ENCODE measurements around the gene SLC9A5.

The SLC9A5 gene

DNA sequence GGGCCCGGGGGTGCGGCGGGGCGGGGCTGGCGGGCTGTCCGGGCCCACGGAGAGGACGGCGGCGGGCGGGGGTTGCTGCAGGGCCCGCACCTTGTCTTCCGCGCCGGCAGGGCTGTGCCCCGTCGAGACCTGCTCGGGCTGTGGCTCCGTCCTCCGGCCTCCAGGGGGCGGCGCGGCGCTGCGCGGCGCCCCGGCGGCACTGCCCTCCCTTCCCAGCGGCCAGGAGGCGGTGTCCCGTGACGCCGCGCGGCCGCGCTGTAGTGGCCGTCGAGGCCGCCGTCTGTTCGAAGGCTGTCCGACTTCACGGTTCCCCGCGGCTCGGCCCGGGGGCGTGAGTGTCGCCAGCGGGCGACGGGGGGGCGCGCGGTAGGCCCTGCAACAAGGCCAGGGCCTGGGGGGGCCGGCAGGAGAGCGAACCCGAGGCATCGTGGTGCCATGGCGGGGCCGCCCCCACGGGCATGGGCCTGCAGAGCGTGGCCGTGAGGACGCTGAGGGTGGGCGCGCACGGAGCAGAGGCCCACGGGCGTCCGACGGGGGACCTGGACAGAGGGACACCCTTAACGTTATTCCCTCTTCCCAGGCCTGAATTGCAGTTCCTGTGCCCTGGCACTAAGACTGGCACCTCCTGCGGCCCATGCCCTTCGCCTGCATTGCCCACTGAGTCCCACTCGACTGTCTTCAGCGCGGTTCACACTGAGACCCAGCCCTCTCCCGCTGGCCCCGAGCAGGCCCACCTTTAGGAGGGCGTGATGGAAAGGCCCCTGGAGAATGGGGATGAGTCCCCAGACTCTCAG, 30.7 kb downstream of the SLC9A5 start, which contains the start of gene PLEKHG4:
PLEKHG4 (plus strand) TSS at position 237 of the 794 bp plus-strand sequence; CDS start at position 750, 513 bp downstream.
- TF ChIP-seq, protein P1, sequence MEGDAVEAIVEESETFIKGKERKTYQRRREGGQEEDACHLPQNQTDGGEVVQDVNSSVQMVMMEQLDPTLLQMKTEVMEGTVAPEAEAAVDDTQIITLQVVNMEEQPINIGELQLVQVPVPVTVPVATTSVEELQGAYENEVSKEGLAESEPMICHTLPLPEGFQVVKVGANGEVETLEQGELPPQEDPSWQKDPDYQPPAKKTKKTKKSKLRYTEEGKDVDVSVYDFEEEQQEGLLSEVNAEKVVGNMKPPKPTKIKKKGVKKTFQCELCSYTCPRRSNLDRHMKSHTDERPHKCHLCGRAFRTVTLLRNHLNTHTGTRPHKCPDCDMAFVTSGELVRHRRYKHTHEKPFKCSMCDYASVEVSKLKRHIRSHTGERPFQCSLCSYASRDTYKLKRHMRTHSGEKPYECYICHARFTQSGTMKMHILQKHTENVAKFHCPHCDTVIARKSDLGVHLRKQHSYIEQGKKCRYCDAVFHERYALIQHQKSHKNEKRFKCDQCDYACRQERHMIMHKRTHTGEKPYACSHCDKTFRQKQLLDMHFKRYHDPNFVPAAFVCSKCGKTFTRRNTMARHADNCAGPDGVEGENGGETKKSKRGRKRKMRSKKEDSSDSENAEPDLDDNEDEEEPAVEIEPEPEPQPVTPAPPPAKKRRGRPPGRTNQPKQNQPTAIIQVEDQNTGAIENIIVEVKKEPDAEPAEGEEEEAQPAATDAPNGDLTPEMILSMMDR (IDR thresholded peaks at IDR 0.05; ENCODE audit: low read length, missing control alignments), result peak; percentile 14
- H3K4me3 ChIP-seq (replicated peaks; ENCODE audit: low read depth, low read length), result peak within 1 kb of the TSS; percentile 47
- peak; percentile 64 for DNase-seq (ENCODE audit: low read depth)

DNA sequence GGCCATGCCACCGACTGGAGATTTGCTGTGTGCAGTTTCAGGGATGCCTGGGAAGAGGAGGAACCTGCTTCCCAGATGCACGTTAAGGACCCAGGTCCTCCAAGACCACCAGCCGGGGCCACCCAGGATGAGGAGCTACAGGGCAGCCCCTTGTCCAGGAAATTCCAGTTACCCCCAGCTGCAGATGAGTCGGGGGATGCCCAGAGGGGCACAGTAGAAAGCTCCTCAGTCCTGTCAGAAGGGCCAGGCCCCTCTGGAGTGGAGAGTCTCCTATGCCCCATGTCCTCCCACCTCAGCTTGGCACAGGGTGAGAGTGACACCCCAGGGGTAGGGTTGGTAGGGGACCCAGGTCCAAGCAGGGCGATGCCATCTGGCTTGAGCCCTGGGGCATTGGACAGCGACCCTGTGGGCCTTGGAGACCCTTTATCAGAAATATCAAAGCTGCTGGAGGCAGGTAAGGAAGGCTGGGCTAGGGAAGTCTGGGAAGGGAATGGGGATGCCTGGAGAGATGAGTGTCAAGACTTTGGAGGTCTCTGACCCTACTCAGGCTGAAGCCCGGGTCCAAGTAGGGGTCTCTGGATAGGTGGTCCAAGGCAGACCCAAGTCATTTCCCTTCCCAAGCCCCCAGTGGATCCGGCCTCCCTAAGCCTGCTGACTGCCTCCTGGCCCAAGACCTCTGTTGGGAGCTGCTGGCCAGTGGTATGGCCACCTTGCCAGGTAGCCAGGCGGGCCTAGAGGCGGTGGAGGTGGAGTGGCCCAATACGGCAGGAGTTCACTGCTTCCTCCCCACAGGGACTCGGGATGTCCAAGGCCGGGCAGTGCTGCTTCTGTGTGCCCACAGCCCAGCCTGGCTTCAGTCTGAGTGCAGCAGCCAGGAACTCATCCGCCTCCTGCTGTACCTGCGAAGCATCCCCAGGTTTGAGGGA, 31.6 kb downstream of the SLC9A5 start:
- TF ChIP-seq, protein P1 (IDR thresholded peaks at IDR 0.05; ENCODE audit: low read length, missing control alignments), result no peak
- H3K4me3 ChIP-seq (replicated peaks; ENCODE audit: low read depth, low read length), result no peak overlapping the region
- no peak for DNase-seq (ENCODE audit: low read depth)

DNA sequence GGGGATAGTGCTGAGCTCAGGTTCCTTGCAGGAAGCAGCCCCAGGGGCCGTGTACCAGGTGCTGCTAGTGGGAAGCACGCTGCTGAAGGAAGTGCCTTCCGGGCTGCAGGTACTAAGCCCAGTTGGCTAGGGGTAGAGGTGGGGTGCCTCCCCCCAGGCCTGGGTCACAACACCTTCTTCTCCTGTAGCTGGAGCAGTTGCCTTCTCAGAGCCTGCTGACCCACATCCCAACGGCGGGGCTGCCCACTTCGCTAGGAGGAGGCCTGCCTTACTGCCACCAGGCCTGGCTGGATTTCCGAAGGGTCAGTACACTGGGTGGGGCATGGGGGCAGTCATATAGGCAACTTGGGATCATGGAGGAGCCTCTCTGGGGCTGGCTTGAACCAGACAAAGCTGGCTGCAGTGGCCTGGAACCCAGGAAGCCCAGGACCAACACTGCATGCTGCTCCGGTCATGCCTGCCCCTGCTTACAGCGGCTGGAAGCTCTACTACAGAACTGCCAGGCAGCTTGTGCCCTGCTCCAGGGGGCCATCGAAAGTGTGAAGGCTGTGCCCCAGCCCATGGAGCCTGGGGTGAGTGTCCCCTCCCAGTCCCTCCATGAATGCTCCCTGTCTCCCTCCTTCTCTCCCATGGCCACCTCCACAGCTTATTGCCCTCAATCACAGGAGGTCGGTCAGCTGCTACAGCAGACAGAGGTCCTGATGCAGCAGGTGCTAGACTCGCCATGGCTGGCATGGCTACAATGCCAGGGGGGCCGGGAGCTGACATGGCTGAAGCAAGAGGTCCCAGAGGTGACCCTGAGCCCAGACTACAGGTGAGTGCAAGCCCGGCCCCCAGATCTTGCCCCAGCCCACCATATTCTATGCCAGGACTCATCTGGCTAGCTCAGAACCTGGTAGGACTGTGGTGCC, 33.0 kb downstream of the SLC9A5 start:
- TF ChIP-seq, protein P1 (IDR thresholded peaks at IDR 0.05; ENCODE audit: low read length, missing control alignments), result no peak
- DNase-seq (ENCODE audit: low read depth), result no peak
- no peak overlapping the region for H3K4me3 ChIP-seq (replicated peaks; ENCODE audit: low read depth, low read length)

DNA sequence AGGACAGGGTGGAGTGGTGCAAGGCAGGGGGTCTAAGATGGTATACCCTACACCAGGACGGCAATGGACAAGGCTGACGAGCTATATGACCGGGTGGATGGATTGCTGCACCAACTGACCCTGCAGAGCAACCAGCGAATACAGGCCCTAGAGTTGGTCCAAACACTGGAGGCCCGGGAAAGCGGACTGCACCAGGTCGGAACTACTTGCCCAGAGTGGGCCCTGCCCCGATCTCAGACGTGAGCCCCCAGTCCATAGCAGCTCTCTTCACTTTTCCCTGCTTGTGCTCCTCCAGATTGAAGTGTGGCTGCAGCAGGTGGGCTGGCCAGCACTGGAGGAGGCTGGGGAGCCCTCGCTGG, 33.6 kb downstream of the SLC9A5 start:
- no peak overlapping the region for H3K4me3 ChIP-seq (replicated peaks; ENCODE audit: low read depth, low read length)
- TF ChIP-seq, protein P1 (IDR thresholded peaks at IDR 0.05; ENCODE audit: low read length, missing control alignments), result no peak
- no peak for DNase-seq (ENCODE audit: low read depth)

DNA sequence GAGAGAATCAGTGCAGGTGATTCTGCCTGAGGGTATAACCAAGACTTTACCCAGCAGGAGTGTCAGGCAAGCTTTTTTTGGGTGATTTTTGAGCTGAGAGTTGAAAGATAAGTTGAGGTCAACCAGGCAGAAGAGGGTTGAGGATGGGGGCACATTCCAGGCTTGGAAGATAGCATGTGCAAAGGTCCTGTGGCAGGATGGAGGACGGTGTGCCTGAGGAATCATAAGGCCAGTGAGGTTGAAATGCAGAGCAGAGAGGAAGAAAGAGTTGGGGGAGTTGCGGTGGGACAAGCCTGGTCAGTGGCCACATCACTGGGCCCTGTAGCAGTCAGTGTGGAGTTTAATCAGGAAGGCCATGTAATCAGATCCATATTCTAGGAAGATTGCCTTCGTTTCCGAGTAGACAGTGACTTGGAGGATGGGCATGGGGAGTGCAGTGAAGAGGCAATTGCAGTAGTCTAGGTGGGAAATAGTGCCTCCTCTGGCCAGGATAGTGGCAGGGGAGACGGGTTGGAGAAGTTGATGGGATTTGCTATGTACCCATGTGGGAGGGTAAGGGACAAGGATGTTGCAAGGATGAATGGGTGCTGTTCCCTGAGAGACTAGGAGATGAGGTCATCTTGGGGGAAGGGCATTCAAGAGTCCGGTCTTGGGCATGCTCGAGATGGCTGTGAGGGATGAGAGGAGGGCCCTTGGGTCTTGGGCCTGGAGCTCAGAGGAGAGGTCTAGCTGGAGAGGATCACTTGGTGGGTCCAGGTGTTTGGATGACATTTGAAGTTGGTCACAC, 34.5 kb downstream of the SLC9A5 start:
- H3K4me3 ChIP-seq (replicated peaks; ENCODE audit: low read depth, low read length), result no peak overlapping the region
- DNase-seq (ENCODE audit: low read depth), result peak; percentile 56
- TF ChIP-seq, protein P1 (IDR thresholded peaks at IDR 0.05; ENCODE audit: low read length, missing control alignments), result peak; percentile 6
